ENCODE results near the gene RIMBP2.

DNA sequence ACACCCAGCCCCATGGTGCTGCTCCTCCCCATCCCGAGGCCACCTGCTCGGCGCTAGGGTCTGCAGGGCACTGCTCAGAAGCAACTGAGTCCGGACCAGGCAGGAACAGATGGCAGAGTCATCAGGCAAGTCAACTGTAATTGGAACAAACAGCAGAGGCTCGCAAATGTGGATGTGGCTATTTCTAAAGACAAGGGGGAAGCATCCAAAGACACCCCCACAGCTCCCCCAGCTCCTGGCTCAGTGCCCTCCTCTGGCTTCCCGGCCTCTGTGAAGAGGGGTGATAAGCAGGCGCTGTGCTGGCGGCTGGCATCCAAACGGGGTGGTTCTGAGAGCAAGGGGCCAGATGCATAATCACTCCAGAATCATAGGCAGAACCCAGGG lies 252.8 kb downstream of the RIMBP2 start:
- TF ChIP-seq POLR2A (IDR thresholded peaks at IDR 0.05): no peak
- TF ChIP-seq, protein P1, sequence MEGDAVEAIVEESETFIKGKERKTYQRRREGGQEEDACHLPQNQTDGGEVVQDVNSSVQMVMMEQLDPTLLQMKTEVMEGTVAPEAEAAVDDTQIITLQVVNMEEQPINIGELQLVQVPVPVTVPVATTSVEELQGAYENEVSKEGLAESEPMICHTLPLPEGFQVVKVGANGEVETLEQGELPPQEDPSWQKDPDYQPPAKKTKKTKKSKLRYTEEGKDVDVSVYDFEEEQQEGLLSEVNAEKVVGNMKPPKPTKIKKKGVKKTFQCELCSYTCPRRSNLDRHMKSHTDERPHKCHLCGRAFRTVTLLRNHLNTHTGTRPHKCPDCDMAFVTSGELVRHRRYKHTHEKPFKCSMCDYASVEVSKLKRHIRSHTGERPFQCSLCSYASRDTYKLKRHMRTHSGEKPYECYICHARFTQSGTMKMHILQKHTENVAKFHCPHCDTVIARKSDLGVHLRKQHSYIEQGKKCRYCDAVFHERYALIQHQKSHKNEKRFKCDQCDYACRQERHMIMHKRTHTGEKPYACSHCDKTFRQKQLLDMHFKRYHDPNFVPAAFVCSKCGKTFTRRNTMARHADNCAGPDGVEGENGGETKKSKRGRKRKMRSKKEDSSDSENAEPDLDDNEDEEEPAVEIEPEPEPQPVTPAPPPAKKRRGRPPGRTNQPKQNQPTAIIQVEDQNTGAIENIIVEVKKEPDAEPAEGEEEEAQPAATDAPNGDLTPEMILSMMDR (IDR thresholded peaks at IDR 0.05): no peak

All from vagina (tissue), 2 donors.